HG02970 (cell line): Measurements from ENCODE around the gene PRDM16.

Experiments
- ATAC-seq: cut with Tn5 transposase; IDR thresholded peaks from one replicate; pipeline ENCODE4 v1.9.1; 2021; ENCODE audit warnings: mild to moderate bottlenecking, moderate library complexity, moderate number of reproducible peaks; ENCODE audit not compliant: unreplicated experiment, low FRiP score

PRDM16 gene

GRCh38 chr1:3467096-3468036, 398.4 kb downstream of the PRDM16 start:
- ATAC-seq: no peak

GRCh38 chr1:3468236-3469103, 399.5 kb downstream of the PRDM16 start:
- no peak for ATAC-seq

GRCh38 chr1:3469104-3469848, 400.3 kb downstream of the PRDM16 start:
- no peak for ATAC-seq

- no peak for ATAC-seq
Measured at GRCh38 chr1:3469849-3470649, 401.0 kb downstream of the PRDM16 start.

- ATAC-seq: no peak
Measured at GRCh38 chr1:3470650-3471355, 401.8 kb downstream of the PRDM16 start.

- no peak for ATAC-seq
Measured at GRCh38 chr1:3471356-3472087, 402.5 kb downstream of the PRDM16 start.

GRCh38 chr1:3472088-3472850, 403.3 kb downstream of the PRDM16 start:
- no peak for ATAC-seq

GRCh38 chr1:3472906-3473305, 403.9 kb downstream of the PRDM16 start:
- no peak for ATAC-seq

- no peak for ATAC-seq
Measured at GRCh38 chr1:3473381-3473844, 404.4 kb downstream of the PRDM16 start.

- ATAC-seq: no peak
Measured at GRCh38 chr1:3474016-3474415, 405.0 kb downstream of the PRDM16 start.

GRCh38 chr1:3474421-3474820, 405.4 kb downstream of the PRDM16 start:
- no peak for ATAC-seq

GRCh38 chr1:3475839-3476573, 407.0 kb downstream of the PRDM16 start:
- no peak for ATAC-seq

- ATAC-seq: no peak
Measured at GRCh38 chr1:3476666-3477065, 407.7 kb downstream of the PRDM16 start.

- ATAC-seq: no peak
Measured at GRCh38 chr1:3477241-3477995, 408.4 kb downstream of the PRDM16 start.

GRCh38 chr1:3478187-3478586, 409.2 kb downstream of the PRDM16 start:
- ATAC-seq: no peak
